GM06990 (cell line): Measurements from ENCODE around the gene GSTM5.

Source experiments
- DNase-seq: peaks from one replicate; pipeline ENCODE4 v3.0.0-alpha.2; 2011; ENCODE audit not compliant: insufficient read length; ENCODE audit errors: extremely low read depth
- H3K27me3 ChIP-seq: replicated peaks from 2 replicates; pipeline ENCODE4 v1.6.0; 2011; ENCODE audit warnings: low read length; ENCODE audit not compliant: control insufficient read depth, insufficient read depth
- H3K36me3 ChIP-seq: 2 replicates; pipeline ENCODE4 v1.5.1; 2011; ENCODE audit warnings: low read length; ENCODE audit not compliant: control insufficient read depth, insufficient read depth
- H3K4me3 ChIP-seq: replicated peaks from 2 replicates; pipeline ENCODE4 v1.5.1; 2011; ENCODE audit warnings: low read depth, mild to moderate bottlenecking, control low read depth, low read length
- CTCF ChIP-seq: IDR thresholded peaks from 2 replicates; pipeline ENCODE4 v1.5.1; 2011; ENCODE audit warnings: low read length, control low read depth, mild to moderate bottlenecking, inconsistent platforms; ENCODE audit not compliant: insufficient read depth, poor library complexity, severe bottlenecking

Gene GSTM5

GRCh38 chr1:109726007-109726406 lies 14.0 kb downstream of the GSTM5 start:
- Histone ChIP-seq H3K4me3 (no peak overlapping the region), H3K36me3 (no peaks in the 10 kb centered on the region), H3K27me3 (no peaks in the 10 kb centered on the region)
- DNase-seq, result no peak
- no peak for TF ChIP-seq CTCF

- no peak for TF ChIP-seq CTCF
- no peaks in the 10 kb centered on the region for H3K27me3 ChIP-seq
- DNase-seq, result no peak
These were observed 14.8 kb downstream of the GSTM5 start for GRCh38 chr1:109726728-109727373.

GRCh38 chr1:109728870-109729269 lies 16.8 kb downstream of the GSTM5 start:
- H3K4me3 ChIP-seq, result no peak overlapping the region
- no peak for TF ChIP-seq CTCF

More at GRCh38 chr1:109726728-109727373, 14.8 kb downstream of the GSTM5 start:
- Histone ChIP-seq H3K36me3 (no peaks in the 10 kb centered on the region), H3K4me3 (no peak overlapping the region)

GRCh38 chr1:109730666-109731065 lies 18.6 kb downstream of the GSTM5 start:
- no peak overlapping the region for H3K4me3 ChIP-seq
- no peaks in the 10 kb centered on the region for H3K36me3 ChIP-seq
- no peak for TF ChIP-seq CTCF

More at GRCh38 chr1:109728870-109729269, 16.8 kb downstream of the GSTM5 start:
- H3K36me3 ChIP-seq, result no peaks in the 10 kb centered on the region
- DNase-seq, result no peak
- no peaks in the 10 kb centered on the region for H3K27me3 ChIP-seq

GRCh38 chr1:109732390-109732881 lies 20.4 kb downstream of the GSTM5 start:
- Histone ChIP-seq H3K4me3 (no peak overlapping the region), H3K36me3 (no peaks in the 10 kb centered on the region), H3K27me3 (no peaks in the 10 kb centered on the region; the same call in 1 of the 2 replicates)
- no peak for TF ChIP-seq CTCF
- DNase-seq, result no peak

More at GRCh38 chr1:109730666-109731065, 18.6 kb downstream of the GSTM5 start:
- no peaks in the 10 kb centered on the region for H3K27me3 ChIP-seq
- no peak for DNase-seq
